HFFc6 (cell line): ENCODE data around the gene MAP2K3. TPM values are rescaled to one million over a fixed set of nuclear protein-coding genes. Genes with fewer than 3 reads are reported as not detected.

Source experiments
- DNase-seq: peaks from one replicate; pipeline ENCODE4 v3.0.0-alpha.2; 2018
- H3K27ac Mint-ChIP-seq: 2 replicates; pipeline ENCODE4 v1.8.0; 2020; ENCODE audit warnings: mild to moderate bottlenecking, mixed read lengths
- H3K27me3 Mint-ChIP-seq: 2 replicates; pipeline ENCODE4 v1.8.0; 2021; ENCODE audit warnings: mild to moderate bottlenecking, moderate library complexity, mixed read lengths; ENCODE audit not compliant: insufficient read depth
- H3K36me3 Mint-ChIP-seq: 2 replicates; pipeline ENCODE4 v1.8.0; 2021; ENCODE audit warnings: low read depth, mixed read lengths
- H3K4me1 Mint-ChIP-seq: 2 replicates; pipeline ENCODE4 v1.8.0; 2020; ENCODE audit warnings: low read depth, mixed read lengths
- H3K4me3 Mint-ChIP-seq: 2 replicates; pipeline ENCODE4 v1.8.0; 2020; ENCODE audit warnings: mild to moderate bottlenecking, moderate library complexity, mixed read lengths
- H3K9me3 Mint-ChIP-seq: 2 replicates; pipeline ENCODE4 v1.8.0; 2020; ENCODE audit warnings: mild to moderate bottlenecking, mixed read lengths
- CTCF ChIP-seq: fragments of 200-600 bp; sonication (generic); IDR thresholded peaks from 2 replicates; pipeline ENCODE4 v1.5.0; 2021; ENCODE audit warnings: antibody characterized with exemption, mild to moderate bottlenecking
- total RNA-seq, 6 experiments: library from RNA; stranded (reverse); fragmentation: NEBNext Ultra II Directional; extraction: Animal tissue kit (Norgen Biotek cat#: 25700); gene quantifications; 2 replicates in 1 of 6; 3 replicates in 5 of 6; pipeline ENCODE4 v1.2.3, GENCODE V29; 2021

Gene MAP2K3
- total RNA-seq, 6 experiments from 2014 or later = 177 to 221 (median 184) TPM

DNA sequence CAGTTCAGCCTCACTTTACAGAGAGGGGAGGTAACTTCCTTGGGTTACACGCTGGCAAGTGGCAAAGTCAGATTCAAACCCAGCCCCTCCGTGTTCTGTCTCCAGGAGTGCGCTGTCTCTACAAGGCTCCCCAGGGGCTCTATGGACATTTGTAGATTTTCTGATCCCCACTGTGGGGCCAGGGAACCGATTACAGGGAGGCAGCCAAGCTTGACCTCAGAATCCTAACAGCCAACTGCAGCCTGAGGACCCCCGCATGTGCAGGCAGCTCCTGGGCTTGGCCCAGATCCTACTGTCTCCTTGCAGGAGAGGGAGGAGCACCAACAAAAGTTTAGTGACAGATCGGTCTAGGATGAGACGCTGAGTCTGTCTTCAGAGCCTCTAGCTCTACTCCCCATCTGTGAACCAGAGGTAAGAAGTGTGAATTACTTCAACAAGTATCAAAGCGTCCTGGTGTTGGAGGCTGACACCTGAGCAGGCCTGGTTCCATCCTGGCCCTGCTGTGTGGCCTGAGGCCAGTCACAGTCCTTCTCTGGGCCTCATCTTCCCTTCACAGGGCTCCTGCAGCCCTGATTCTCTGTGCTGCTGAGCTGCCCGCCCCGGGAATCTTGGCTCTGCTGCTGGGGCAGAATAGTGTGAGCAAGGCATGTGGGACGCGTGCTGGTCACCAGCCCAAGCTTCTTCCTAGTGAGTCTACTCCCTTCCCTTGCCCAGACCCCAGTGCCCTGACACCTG, 22.1 kb upstream of the MAP2K3 start:
- H3K27ac Mint-ChIP-seq = no peak overlapping the region; the same call in 1 of the 2 replicates
- peaks cover 13% of the 10 kb centered on the region for H3K4me1 Mint-ChIP-seq
- no peak for TF ChIP-seq CTCF
- no peak overlapping the region for H3K4me3 Mint-ChIP-seq
- H3K9me3 Mint-ChIP-seq = no peaks in the 10 kb centered on the region
- H3K27me3 Mint-ChIP-seq = peaks cover 10% of the 10 kb centered on the region; the same call in 1 of the 2 replicates
- DNase-seq = no peak
- no peaks in the 10 kb centered on the region for H3K36me3 Mint-ChIP-seq

DNA sequence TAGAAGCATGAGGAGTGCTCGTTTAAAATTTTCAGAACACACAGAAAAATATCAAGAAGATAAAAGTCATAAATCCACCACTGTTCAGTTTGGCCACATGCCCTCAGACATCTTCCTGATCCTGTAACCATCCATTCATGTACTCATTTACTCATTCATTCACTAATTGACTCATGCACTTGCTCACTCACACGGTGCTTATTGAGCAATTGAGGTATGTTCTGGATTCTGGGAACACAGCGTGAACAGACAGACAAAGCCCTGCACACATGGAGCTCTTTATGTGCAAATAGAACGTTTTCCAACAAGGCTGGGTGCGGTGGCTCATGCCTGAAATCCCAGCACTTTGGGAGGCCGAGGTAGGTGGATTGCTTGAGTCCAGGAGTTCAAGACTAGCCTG, 21.1 kb upstream of the MAP2K3 start:
- H3K9me3 Mint-ChIP-seq = no peaks in the 10 kb centered on the region

DNA sequence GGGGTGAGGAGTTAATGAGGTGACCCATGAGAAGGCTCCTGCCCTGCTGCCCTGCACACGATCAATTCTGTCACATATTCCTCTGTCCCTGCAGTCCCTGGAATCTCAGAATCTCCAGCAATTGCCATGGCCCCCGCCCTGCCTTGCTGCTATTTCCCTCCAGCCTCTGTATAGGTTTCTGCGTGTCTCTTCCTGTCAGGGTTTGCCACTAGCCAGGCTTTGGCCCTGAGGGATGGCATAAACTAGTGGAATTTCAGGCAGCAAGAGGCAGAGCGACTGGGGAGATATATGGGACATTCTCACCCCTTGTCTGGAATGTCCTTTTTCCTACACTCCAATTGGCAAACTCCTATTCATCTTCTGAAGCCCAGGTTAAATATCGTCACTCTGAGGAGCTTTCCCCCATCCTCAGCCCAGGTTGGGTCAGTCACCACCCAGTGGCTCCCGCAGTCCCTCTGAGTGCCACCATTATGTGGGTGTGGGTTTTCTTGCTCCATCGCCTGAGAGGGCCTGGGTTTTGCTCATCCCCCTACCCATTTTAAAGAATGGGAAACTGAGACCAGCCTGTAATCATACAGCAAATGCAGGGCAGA, 15.8 kb upstream of the MAP2K3 start:
- no peaks in the 10 kb centered on the region for H3K9me3 Mint-ChIP-seq
- no peak for TF ChIP-seq CTCF
- H3K4me3 Mint-ChIP-seq = no peak overlapping the region
- no peak overlapping the region for H3K27ac Mint-ChIP-seq
- H3K27me3 Mint-ChIP-seq = peaks cover 10% of the 10 kb centered on the region
- no peak for DNase-seq
- no peaks in the 10 kb centered on the region for H3K36me3 Mint-ChIP-seq
- peaks cover 16% of the 10 kb centered on the region for H3K4me1 Mint-ChIP-seq

More for the DNA sequence above, 21.1 kb upstream of the MAP2K3 start:
- H3K4me3 Mint-ChIP-seq = no peak overlapping the region
- peaks cover 8% of the 10 kb centered on the region for H3K4me1 Mint-ChIP-seq
- DNase-seq = no peak
- no peak overlapping the region for H3K27ac Mint-ChIP-seq
- no peaks in the 10 kb centered on the region for H3K36me3 Mint-ChIP-seq
- H3K27me3 Mint-ChIP-seq = peaks cover 10% of the 10 kb centered on the region; the same call in 1 of the 2 replicates
- no peak for TF ChIP-seq CTCF

- no peaks in the 10 kb centered on the region for H3K9me3 Mint-ChIP-seq
- H3K27me3 Mint-ChIP-seq = peaks cover 10% of the 10 kb centered on the region
- no peak overlapping the region for H3K4me3 Mint-ChIP-seq
- no peak for TF ChIP-seq CTCF
- H3K4me1 Mint-ChIP-seq = peaks cover 16% of the 10 kb centered on the region; the same call in 1 of the 2 replicates
- no peak for DNase-seq
- no peak overlapping the region for H3K27ac Mint-ChIP-seq
- no peaks in the 10 kb centered on the region for H3K36me3 Mint-ChIP-seq
These were observed 15.1 kb upstream of the MAP2K3 start for GRCh38 chr17:21269394-21269793.

GRCh38 chr17:21271454-21272183, 12.9 kb upstream of the MAP2K3 start:
- no peaks in the 10 kb centered on the region for H3K9me3 Mint-ChIP-seq
- H3K27ac Mint-ChIP-seq = no peak overlapping the region
- peaks cover 32% of the 10 kb centered on the region for H3K4me1 Mint-ChIP-seq
- H3K36me3 Mint-ChIP-seq = no peaks in the 10 kb centered on the region
- no peak for DNase-seq
- TF ChIP-seq CTCF = no peak
- no peaks in the 10 kb centered on the region; the same call in 1 of the 2 replicates for H3K27me3 Mint-ChIP-seq
- H3K4me3 Mint-ChIP-seq = no peak overlapping the region
